ENCODE measurements around the gene WDR82. TPM values are rescaled to one million over a fixed set of nuclear protein-coding genes. Genes with fewer than 3 reads are reported as not detected.

WDR82 gene
- total RNA-seq (2014; rRNA removed; shearing (Covaris generic)), result 16.4 and 18.9 TPM in 2 replicates

DNA sequence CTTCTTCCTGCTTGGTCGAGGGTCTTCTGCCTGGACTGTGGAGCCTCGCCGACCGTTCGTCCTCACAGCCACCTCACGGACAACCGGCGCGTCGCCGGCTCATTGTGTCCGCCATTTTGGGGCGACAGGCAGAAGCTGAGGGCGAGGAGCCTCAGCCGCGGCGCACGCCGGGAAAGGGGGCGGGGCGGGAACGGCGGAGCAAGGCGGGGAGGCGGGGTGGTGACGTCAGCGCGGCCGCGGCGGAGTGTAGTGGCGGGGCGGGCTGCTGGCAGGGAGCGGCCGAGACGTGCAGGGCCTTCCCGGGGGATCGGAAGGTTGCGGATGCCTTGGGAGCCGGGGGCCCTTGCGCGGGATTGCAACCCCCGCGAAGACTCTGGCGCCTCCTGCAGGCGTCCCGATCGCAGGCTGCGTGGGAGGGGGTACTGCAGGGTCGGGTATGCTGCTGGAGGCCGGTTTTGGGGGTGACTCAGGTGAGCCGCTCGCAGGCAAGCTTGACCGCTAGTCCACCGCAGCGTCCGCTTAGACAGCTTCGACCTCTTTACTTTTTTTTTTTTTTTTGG, at the start of gene WDR82:
WDR82 (minus strand) TSS at position 140 of the 560 bp plus-strand sequence. CDS start 288 bp downstream, outside the sequence.
- peak; percentile 86 for DNase-seq (ENCODE audit: low spot score)

GRCh38 chr3:52327486-52328290, 49.2 kb upstream of the WDR82 start:
- no peak for DNase-seq (ENCODE audit: low spot score)

DNA sequence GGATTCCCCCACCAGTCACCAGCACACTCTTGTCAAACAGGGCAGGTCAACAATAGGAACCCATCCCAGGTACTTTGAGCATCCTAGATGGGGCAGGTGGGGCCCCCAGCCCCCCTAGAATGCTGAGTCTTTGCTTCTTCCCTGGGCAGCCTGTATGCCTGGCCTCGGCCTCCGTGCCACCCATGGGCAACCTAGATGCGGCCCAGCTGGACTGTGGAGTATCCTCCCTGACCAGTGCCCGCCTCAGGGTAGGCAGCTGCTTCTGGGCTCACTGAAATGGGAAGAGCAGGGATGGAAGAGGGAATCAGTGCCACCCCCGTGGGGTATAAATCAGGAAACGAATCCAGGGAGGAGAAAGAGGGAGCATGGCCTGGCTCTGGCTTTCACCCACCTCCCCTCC, 48.5 kb upstream of the WDR82 start:
- no peak for DNase-seq (ENCODE audit: low spot score)

DNA sequence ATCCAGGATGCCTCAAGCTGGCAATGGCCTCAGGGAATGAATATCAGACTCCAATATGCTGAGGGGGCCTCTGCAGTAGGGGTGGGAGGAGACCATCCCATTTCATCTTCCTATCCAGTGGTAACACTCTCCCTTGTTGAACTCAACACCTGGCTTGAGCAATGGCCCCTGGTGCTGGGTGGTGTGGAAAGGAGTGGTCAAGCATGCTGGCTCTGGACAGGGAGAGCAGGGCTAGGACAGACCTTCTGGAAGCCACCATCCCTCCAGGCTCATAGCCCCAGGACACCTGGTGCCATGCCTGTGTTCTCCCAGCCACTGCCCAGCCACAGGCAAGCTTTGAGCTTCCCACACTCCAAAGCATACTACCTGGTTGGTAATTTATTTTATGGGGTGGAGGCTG, 47.2 kb upstream of the WDR82 start:
- no peak for DNase-seq (ENCODE audit: low spot score)

DNA sequence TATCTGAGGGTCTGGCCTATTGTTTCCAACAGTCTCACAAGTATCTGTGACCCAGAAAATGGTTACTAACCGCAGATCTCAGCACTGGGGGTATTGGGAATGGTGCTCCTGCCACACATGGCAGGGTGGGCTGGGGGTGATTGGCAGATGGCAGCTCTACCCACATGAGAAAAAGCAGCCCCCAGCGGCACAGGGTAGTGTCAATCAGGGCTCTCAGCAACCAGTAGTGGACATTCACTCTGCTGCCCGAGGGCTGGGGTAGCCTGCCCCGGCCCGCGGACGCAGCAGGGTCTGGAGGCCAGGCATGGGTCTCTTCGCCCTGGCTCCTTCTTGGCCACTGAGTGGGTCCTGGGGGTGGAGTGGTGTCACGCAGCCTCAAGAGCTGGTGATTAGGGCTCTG, 46.2 kb upstream of the WDR82 start:
- DNase-seq (ENCODE audit: low spot score), result no peak

GRCh38 chr3:52323526-52324295, 45.3 kb upstream of the WDR82 start:
- DNase-seq (ENCODE audit: low spot score), result no peak

DNA sequence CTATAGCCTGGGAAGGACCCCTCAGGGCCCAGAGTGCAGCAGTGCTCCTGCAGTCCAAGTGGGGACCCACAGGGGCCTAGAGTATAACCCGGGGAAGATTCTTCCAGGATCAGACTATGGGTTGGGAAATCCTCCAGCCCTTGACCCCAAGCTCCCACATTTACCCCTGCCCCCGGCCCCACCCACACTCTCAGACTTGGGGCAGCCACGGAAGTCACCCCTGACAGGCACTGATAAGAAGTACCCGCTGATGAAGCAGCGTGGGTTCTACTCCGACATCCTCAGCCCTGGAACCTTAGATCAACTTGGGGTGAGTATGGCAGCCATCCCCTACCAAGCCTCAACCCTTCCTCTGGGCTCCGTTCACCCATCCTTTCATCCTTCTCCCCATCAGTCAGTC, 44.0 kb upstream of the WDR82 start:
- DNase-seq (ENCODE audit: low spot score), result no peak

DNA sequence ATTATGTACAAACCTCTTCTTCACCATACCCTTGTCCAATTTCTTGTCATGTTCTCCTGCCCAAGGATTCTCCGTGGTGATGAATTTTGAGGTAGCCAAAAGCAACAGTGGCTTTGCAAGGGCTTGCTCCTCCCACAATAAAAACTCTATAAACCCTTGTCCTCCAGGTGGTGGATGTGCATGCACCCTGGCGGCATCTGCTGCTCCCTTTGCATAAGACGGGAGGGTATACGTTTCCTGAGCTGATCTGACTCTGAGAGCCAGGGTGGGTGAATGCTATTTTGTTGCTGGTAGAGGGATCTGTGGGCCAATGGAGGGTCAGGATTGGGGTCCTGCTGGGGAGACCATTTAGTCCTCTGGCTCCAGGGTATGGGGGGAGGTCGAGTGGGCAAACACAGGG, 43.0 kb upstream of the WDR82 start:
- no peak for DNase-seq (ENCODE audit: low spot score)

DNA sequence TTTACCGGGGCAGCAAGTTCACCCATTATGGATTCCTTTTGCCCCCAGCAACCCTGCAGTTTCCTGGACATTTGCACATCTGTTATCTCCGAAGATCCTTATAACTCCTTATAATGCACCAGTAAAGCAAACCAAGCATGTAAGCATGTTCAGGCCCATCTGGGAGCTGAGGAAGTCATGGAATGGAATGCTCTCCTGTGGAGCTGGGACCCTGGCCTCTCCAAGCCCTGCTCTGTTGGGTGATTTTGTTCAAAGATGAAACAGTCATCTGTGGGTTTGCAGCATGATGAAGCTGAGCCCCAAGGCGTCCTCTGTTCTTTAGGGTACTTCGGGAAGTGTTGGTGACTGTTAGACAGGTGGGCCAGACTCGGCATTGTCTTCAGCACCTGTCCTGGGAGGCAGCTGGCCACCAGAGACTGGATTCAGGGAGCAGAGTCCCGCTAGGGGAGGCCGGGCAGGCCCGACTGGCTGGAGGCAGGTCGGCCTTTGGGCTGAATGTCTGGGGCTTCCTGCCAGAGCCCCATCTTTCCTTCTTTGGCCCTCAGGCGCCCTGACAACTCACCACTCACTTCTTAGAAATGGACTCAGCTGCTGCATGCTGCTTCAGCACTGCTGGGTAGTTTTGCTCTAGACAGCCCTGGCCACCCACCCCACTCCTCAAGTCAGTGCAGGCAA, 41.6 kb upstream of the WDR82 start:
- DNase-seq (ENCODE audit: low spot score), result no peak

GRCh38 chr3:52318186-52318816, 39.9 kb upstream of the WDR82 start:
- peak; percentile 23 for DNase-seq (ENCODE audit: low spot score)

DNA sequence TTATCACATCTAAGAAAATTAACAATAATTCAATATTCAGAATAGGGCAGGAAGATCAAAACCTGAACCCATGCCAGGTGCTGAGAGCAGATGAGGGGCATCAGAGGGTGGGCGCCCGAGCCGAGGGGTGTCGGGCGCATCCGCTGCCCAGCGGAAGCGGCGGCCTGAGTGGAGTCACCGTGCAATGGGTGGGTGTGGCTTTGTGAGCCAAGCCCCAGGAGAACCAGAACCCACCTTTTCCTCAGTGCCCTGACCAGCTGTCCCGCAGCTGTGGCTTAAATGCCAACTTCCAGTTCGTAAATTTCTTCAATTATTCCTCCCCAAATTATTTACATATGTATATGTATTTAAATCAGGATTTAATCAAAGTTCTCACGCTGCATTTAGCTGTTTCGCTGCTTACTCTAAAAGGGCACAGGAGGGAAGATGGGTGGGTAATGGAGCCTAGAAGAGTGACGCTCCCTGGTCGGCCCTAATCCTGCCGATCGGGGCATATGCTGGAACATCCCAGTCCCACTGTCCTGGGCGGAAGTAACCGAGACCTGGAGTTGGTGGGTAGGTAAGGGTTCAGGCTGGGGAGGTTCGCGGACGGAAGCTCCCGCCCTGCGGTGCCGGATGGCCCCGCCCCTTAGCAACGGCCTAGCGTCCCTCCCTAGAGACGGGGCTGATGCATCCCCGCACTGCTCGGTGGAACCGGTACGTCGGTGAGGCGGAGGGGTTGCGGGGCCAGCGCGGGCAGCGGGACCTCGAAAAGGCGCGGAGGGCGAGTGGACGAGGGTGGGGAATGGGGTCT, 39.0 kb upstream of the WDR82 start:
- peak; percentile 58 for DNase-seq (ENCODE audit: low spot score)

- no peak for DNase-seq (ENCODE audit: low spot score)
Measured at GRCh38 chr3:52315977-52316764, 37.7 kb upstream of the WDR82 start, which contains the start of gene DNAH1. TSS of gene DNAH1 (plus strand) at chr3:52316319. CDS start at chr3:52322443, 6,124 bp downstream.

DNA sequence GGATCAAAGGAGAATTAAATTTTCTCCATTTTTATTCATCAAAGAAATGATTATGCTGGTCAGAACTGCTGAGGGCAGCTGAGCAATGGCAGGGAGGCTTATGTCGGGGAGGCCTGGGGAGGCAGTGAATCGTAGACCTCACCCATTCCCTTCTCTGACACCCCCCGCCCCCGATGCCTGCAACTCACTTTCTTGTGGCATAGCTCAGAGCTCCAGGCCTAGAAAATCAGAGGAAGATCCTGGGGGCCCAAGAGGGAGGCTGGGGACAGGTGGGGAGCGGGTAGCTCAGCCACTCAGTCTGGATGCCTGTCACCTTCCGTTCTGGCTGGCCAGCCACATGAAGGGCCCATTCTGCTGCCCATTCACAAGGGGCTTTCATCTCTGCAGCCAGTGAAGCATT, 36.6 kb upstream of the WDR82 start:
- no peak for DNase-seq (ENCODE audit: low spot score)

DNA sequence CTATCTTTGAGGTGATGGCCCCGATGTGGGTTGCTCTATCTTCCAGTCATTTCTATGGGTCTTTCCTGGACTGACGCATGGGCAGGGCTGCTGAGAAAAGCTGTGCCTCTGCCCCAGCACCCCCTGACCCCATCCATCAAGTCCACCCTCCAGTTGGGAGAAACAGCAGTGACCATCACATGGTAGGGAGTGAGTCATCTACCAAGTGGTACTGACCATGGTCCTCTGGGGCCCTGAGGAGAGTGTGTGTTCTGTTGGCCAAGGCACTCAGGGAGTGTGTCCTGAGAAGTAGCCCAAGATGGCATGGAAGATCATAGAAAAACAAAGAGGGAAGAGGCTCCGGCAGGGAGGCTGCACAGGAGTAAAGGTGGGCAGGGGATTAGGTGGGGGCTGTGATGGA, 36.0 kb upstream of the WDR82 start:
- no peak for DNase-seq (ENCODE audit: low spot score)

- no peak for DNase-seq (ENCODE audit: low spot score)
Measured at GRCh38 chr3:52313774-52314188, 35.3 kb upstream of the WDR82 start.

- DNase-seq (ENCODE audit: low spot score), result no peak
Measured at GRCh38 chr3:52313188-52313773, 34.8 kb upstream of the WDR82 start.

- DNase-seq (ENCODE audit: low spot score), result no peak
Measured at GRCh38 chr3:52311576-52312119, 33.2 kb upstream of the WDR82 start.

- DNase-seq (ENCODE audit: low spot score), result no peak
Measured at GRCh38 chr3:52310861-52311575, 32.6 kb upstream of the WDR82 start.
